ENCODE results near the gene RBFOX2.

DNA sequence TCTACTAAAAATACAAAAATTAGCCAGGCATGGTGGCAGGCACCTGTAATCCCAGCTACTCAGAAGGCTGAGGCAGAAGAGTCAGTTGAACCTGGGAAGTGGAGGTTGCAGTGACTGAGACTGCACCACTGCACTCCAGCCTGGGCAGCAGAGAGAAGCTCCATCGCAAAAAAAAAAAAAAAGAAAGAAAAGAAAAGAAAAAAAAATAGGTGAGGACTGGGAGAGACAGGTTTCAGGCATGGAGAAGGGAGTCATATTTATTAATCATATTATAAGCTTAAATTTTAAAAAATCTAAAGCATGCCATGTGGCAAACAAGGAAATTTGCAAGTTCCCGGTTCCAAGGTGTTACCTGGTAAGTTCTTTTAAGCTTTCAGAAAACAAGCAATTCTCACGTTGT, 311.1 kb downstream of the RBFOX2 start, which contains the start of gene APOL5:
- TF ChIP-seq, protein P1, sequence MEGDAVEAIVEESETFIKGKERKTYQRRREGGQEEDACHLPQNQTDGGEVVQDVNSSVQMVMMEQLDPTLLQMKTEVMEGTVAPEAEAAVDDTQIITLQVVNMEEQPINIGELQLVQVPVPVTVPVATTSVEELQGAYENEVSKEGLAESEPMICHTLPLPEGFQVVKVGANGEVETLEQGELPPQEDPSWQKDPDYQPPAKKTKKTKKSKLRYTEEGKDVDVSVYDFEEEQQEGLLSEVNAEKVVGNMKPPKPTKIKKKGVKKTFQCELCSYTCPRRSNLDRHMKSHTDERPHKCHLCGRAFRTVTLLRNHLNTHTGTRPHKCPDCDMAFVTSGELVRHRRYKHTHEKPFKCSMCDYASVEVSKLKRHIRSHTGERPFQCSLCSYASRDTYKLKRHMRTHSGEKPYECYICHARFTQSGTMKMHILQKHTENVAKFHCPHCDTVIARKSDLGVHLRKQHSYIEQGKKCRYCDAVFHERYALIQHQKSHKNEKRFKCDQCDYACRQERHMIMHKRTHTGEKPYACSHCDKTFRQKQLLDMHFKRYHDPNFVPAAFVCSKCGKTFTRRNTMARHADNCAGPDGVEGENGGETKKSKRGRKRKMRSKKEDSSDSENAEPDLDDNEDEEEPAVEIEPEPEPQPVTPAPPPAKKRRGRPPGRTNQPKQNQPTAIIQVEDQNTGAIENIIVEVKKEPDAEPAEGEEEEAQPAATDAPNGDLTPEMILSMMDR (IDR thresholded peaks at IDR 0.05), result no peak
- TF ChIP-seq POLR2A (IDR thresholded peaks at IDR 0.05), result no peak

Measured in adrenal gland (tissue), 5 donors.